B cell (primary cell): ENCODE measurements around the gene MZF1.

ENCODE experiments used
- CTCF ChIP-seq: fragments of 200-600 bp; IDR thresholded peaks from one replicate; pipeline ENCODE4 v1.8.0; 2022; ENCODE audit warnings: antibody characterized with exemption, mild to moderate bottlenecking
- EZH2 ChIP-seq: IDR thresholded peaks from 2 replicates; pipeline ENCODE4 v1.6.1; 2012; ENCODE audit warnings: borderline replicate concordance, low read depth, mild to moderate bottlenecking, moderate library complexity, low read length; ENCODE audit not compliant: insufficient read depth, poor library complexity, severe bottlenecking

- peak; percentile 76 for TF ChIP-seq CTCF
- no peak for TF ChIP-seq EZH2
Measured at GRCh38 chr19:58513694-58514563, 59.2 kb downstream of the MZF1 start.
